HepG2 (cell line): Measurements from ENCODE around the gene TRAPPC1. TPM values are rescaled to one million over a fixed set of nuclear protein-coding genes. Genes with fewer than 3 reads are reported as not detected.

Source experiments
- HOXA3 ChIP-seq: sonication (generic); formaldehyde crosslinking; IDR thresholded peaks from 2 replicates; pipeline ENCODE4 v1.5.0; 2020; ENCODE audit warnings: missing genetic modification reagents
- PLRG1 ChIP-seq: fragments of 450-650 bp; conservative IDR thresholded peaks from 2 replicates; pipeline ENCODE4 v1.6.1; 2016
- POLR2A ChIP-seq, 2 experiments: IDR thresholded peaks; 2 replicates each; pipeline ENCODE4 v1.6.1; 2011; ENCODE audit warnings: low read depth in 2 of 2, low read length in 2 of 2, mild to moderate bottlenecking in 1 of 2, moderate library complexity in 1 of 2; ENCODE audit not compliant: insufficient read depth in 1 of 2
- SMARCE1 ChIP-seq: fragments of 450-650 bp; IDR thresholded peaks from 2 replicates; pipeline ENCODE4 v1.6.1; 2017; ENCODE audit warnings: borderline replicate concordance
- ZNF264 ChIP-seq: sonication (generic); formaldehyde crosslinking; IDR thresholded peaks from 2 replicates; pipeline ENCODE4 v1.4.0; 2020; ENCODE audit warnings: missing genetic modification reagents
- ZNF674 ChIP-seq: sonication (generic); formaldehyde crosslinking; IDR thresholded peaks from 2 replicates; pipeline ENCODE4 v1.5.0; 2020; ENCODE audit warnings: low read depth, mild to moderate bottlenecking, missing genetic modification reagents
- ZNF766 ChIP-seq: sonication (generic); formaldehyde crosslinking; IDR thresholded peaks from 2 replicates; pipeline ENCODE4 v1.5.0; 2020; ENCODE audit warnings: missing genetic modification reagents, borderline replicate concordance
- ZNF816 ChIP-seq: sonication (generic); formaldehyde crosslinking; IDR thresholded peaks from 2 replicates; pipeline ENCODE4 v1.8.0; 2022; ENCODE audit warnings: missing genetic modification reagents, mild to moderate bottlenecking, borderline replicate concordance
- polyA plus RNA-seq, 8 experiments: library from polyadenylated mRNA; depleted of rRNA in 3 of 8; stranded (reverse) in 7 of 8; unstranded in 1 of 8; fragments of >200 nt; fragmentation: Illumina TruSeq in 4 of 8; extraction: Trizol in 4 of 8; gene quantifications; 2 replicates each; pipeline versions ENCODE4 v1.2.1 to v1.2.3, GENCODE V29; 2011 to 2016; ENCODE audit warnings: low read depth in 4 of 8, missing spikeins in 1 of 8, mixed read lengths in 1 of 8; ENCODE audit not compliant: insufficient read depth in 1 of 8
- total RNA-seq, 5 experiments: library from RNA; depleted of rRNA; stranded (reverse); fragments of >200 nt; fragmentation: Illumina TruSeq; extraction: Trizol; gene quantifications; 2 replicates each; pipeline ENCODE4 v1.2.3, GENCODE V29; 2016; ENCODE audit warnings: low read depth in 1 of 5
- TF ChIP-seq, protein P1 (sequence below): sonication (generic); formaldehyde crosslinking; IDR thresholded peaks from 2 replicates; pipeline ENCODE4 v1.8.1; 2023; ENCODE audit warnings: mild to moderate bottlenecking, missing genetic modification reagents
- TF ChIP-seq, protein P2 (sequence below), 2 experiments: sonication (generic) in 1 of 2; formaldehyde crosslinking in 1 of 2; IDR thresholded peaks; 2 replicates each; pipeline versions ENCODE4 v1.5.1 to v1.6.1; 2011 to 2020; ENCODE audit warnings: borderline replicate concordance in 1 of 2, low read depth in 1 of 2, low read length in 1 of 2, mild to moderate bottlenecking in 1 of 2, missing genetic modification reagents in 1 of 2, moderate library complexity in 1 of 2
- TF ChIP-seq, protein P3 (sequence below): sonication (generic); formaldehyde crosslinking; IDR thresholded peaks from 2 replicates; pipeline ENCODE4 v1.4.0; 2020; ENCODE audit warnings: missing genetic modification reagents, borderline replicate concordance
- TF ChIP-seq, protein P4 (sequence below): sonication (generic); formaldehyde crosslinking; IDR thresholded peaks from 2 replicates; pipeline ENCODE4 v1.4.0; 2020; ENCODE audit warnings: missing genetic modification reagents, borderline replicate concordance

Gene TRAPPC1
- total and polyA plus RNA-seq, 2 of the 13 experiments (the other 11 are each of a cell fraction or from before 2014, with no cell fraction given), result 28.1 to 44.9 TPM

DNA sequence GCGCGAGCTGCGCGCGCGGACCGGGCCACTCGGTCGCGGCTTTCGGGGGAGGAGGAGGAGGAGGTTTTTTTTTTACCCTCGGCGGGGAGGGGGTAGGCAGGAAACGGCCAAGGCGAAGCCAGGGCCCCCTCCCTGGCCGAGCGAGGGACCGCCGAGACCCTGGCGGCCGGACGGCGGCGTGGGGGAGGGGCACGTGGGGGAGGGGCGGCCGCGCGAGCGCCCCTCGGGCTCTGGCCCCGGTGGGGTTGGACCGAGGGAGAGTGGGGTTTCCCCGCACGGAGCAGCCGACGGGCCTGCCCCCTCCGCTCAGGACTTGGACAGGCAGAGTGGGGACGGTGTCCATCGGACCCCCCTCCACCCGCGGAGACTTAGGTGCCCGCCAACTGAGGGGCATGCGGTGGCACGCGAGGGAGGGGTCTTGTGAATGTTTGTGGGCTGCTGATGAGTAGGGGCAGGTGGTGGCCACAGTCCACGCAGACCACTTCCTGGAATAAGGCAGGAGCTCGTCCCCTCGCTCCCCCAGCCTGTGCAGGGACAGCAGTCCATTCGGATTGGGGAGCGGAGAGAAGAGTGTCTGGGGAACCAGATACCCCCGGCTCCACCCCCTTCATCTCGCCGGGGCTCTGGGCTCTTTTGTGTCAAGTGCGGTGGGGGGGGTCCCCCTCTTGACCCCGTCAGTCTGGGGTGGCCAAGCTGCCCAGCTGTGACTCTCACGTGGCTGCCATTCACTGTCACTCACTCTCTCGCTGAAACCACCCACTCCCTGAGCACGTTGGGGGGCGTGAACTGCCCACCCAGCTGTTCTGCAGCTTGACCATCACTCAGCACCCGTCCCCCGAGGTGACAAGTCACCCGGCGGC lies 46.1 kb downstream of the TRAPPC1 start (continued):
- TF ChIP-seq, protein P1, sequence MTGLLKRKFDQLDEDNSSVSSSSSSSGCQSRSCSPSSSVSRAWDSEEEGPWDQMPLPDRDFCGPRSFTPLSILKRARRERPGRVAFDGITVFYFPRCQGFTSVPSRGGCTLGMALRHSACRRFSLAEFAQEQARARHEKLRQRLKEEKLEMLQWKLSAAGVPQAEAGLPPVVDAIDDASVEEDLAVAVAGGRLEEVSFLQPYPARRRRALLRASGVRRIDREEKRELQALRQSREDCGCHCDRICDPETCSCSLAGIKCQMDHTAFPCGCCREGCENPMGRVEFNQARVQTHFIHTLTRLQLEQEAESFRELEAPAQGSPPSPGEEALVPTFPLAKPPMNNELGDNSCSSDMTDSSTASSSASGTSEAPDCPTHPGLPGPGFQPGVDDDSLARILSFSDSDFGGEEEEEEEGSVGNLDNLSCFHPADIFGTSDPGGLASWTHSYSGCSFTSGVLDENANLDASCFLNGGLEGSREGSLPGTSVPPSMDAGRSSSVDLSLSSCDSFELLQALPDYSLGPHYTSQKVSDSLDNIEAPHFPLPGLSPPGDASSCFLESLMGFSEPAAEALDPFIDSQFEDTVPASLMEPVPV (CRISPR knock-in tag), result no peak
- TF ChIP-seq, protein P2, sequence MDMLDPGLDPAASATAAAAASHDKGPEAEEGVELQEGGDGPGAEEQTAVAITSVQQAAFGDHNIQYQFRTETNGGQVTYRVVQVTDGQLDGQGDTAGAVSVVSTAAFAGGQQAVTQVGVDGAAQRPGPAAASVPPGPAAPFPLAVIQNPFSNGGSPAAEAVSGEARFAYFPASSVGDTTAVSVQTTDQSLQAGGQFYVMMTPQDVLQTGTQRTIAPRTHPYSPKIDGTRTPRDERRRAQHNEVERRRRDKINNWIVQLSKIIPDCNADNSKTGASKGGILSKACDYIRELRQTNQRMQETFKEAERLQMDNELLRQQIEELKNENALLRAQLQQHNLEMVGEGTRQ (IDR thresholded peaks at IDR 0.05; ENCODE audit: low read depth, low read length), result no peak
- TF ChIP-seq, protein P2 (CRISPR knock-in tag; IDR thresholded peaks at IDR 0.05; ENCODE audit: borderline replicate concordance), result no peak
- TF ChIP-seq SMARCE1, result no peak
- no peak for TF ChIP-seq PLRG1
- TF ChIP-seq ZNF264 (CRISPR knock-in tag), result no peak
- no peak for TF ChIP-seq ZNF766
- no peak for TF ChIP-seq ZNF816
- TF ChIP-seq, protein P3, sequence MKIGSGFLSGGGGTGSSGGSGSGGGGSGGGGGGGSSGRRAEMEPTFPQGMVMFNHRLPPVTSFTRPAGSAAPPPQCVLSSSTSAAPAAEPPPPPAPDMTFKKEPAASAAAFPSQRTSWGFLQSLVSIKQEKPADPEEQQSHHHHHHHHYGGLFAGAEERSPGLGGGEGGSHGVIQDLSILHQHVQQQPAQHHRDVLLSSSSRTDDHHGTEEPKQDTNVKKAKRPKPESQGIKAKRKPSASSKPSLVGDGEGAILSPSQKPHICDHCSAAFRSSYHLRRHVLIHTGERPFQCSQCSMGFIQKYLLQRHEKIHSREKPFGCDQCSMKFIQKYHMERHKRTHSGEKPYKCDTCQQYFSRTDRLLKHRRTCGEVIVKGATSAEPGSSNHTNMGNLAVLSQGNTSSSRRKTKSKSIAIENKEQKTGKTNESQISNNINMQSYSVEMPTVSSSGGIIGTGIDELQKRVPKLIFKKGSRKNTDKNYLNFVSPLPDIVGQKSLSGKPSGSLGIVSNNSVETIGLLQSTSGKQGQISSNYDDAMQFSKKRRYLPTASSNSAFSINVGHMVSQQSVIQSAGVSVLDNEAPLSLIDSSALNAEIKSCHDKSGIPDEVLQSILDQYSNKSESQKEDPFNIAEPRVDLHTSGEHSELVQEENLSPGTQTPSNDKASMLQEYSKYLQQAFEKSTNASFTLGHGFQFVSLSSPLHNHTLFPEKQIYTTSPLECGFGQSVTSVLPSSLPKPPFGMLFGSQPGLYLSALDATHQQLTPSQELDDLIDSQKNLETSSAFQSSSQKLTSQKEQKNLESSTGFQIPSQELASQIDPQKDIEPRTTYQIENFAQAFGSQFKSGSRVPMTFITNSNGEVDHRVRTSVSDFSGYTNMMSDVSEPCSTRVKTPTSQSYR (CRISPR knock-in tag), result peak; percentile 82; the same call in 1 of the 2 replicates
- TF ChIP-seq ZNF674, result no peak
- no peak for TF ChIP-seq POLR2A (IDR thresholded peaks at IDR 0.05; ENCODE audit: insufficient read depth in 1 of 2, low read depth in 2 of 2, low read length in 2 of 2)
- TF ChIP-seq, protein P4, sequence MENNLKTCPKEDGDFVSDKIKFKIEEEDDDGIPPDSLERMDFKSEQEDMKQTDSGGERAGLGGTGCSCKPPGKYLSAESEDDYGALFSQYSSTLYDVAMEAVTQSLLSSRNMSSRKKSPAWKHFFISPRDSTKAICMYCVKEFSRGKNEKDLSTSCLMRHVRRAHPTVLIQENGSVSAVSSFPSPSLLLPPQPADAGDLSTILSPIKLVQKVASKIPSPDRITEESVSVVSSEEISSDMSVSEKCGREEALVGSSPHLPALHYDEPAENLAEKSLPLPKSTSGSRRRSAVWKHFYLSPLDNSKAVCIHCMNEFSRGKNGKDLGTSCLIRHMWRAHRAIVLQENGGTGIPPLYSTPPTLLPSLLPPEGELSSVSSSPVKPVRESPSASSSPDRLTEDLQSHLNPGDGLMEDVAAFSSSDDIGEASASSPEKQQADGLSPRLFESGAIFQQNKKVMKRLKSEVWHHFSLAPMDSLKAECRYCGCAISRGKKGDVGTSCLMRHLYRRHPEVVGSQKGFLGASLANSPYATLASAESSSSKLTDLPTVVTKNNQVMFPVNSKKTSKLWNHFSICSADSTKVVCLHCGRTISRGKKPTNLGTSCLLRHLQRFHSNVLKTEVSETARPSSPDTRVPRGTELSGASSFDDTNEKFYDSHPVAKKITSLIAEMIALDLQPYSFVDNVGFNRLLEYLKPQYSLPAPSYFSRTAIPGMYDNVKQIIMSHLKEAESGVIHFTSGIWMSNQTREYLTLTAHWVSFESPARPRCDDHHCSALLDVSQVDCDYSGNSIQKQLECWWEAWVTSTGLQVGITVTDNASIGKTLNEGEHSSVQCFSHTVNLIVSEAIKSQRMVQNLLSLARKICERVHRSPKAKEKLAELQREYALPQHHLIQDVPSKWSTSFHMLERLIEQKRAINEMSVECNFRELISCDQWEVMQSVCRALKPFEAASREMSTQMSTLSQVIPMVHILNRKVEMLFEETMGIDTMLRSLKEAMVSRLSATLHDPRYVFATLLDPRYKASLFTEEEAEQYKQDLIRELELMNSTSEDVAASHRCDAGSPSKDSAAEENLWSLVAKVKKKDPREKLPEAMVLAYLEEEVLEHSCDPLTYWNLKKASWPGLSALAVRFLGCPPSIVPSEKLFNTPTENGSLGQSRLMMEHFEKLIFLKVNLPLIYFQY (CRISPR knock-in tag), result no peak
- no peak for TF ChIP-seq HOXA3 (CRISPR knock-in tag)
